Retinal pigment epithelial cell (primary cell): ENCODE measurements around the gene ADAM23.
"Not testable (repeated sequence)": the region's sequence is repeated elsewhere in the genome, so short reads cannot be mapped to it uniquely, and the experiment has no call there.

Experiments
- DNase-seq: peaks from one replicate; pipeline ENCODE4 v3.0.0-alpha.2; 2010; ENCODE audit warnings: low read depth
- H3K4me3 ChIP-seq: 2 replicates; pipeline ENCODE4 v1.5.1; 2011; ENCODE audit warnings: mild to moderate bottlenecking, low read length, control low read depth, moderate library complexity
- TF ChIP-seq, protein P1 (sequence below): conservative IDR thresholded peaks from 2 replicates; pipeline ENCODE4 v1.5.1; 2011; ENCODE audit warnings: low read depth, low read length, control low read depth, inconsistent platforms

ADAM23 gene, protein sequence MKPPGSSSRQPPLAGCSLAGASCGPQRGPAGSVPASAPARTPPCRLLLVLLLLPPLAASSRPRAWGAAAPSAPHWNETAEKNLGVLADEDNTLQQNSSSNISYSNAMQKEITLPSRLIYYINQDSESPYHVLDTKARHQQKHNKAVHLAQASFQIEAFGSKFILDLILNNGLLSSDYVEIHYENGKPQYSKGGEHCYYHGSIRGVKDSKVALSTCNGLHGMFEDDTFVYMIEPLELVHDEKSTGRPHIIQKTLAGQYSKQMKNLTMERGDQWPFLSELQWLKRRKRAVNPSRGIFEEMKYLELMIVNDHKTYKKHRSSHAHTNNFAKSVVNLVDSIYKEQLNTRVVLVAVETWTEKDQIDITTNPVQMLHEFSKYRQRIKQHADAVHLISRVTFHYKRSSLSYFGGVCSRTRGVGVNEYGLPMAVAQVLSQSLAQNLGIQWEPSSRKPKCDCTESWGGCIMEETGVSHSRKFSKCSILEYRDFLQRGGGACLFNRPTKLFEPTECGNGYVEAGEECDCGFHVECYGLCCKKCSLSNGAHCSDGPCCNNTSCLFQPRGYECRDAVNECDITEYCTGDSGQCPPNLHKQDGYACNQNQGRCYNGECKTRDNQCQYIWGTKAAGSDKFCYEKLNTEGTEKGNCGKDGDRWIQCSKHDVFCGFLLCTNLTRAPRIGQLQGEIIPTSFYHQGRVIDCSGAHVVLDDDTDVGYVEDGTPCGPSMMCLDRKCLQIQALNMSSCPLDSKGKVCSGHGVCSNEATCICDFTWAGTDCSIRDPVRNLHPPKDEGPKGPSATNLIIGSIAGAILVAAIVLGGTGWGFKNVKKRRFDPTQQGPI

DNA sequence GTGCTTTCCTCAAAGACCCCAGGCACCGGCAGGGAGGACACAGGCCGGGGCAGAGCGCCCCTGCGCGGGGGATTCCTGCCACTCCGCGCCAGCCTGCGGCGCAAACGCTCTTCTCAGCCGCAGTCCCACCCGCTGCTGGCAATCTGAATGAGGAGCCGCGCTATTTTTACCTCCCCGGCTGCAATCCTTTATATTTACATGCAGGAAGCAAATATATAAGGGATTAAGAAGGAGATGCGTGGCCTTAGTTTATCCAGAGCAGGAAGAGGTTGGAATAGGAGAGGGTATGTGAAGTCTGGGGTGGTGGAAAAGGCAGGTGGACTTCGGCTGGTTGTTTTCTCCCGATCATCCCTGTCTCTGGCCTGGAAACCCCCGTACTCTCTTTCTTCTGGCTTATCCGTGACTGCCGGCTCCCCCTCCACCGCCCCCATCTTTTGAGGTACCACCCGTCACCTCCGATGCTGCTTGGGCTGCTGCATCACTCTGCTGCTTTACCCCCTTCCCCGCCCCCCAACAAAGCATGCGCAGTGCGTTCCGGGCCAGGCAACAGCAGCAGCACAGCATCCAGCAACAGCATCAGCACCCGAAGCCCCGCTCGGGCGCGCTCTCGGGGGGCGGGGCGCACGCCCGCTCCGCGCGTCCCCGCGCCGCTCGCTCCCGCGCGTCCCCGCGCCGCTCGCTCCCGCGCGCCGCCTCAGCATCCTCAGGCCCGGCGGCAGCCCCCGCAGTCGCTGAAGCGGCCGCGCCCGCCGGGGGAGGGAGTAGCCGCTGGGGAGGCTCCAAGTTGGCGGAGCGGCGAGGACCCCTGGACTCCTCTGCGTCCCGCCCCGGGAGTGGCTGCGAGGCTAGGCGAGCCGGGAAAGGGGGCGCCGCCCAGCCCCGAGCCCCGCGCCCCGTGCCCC lies at the start of gene ADAM23:
Gene ADAM23, plus strand, starts transcription at position 700 of the 902 bp plus-strand sequence. CDS start 335 bp downstream, outside the sequence.
- TF ChIP-seq, protein P1, sequence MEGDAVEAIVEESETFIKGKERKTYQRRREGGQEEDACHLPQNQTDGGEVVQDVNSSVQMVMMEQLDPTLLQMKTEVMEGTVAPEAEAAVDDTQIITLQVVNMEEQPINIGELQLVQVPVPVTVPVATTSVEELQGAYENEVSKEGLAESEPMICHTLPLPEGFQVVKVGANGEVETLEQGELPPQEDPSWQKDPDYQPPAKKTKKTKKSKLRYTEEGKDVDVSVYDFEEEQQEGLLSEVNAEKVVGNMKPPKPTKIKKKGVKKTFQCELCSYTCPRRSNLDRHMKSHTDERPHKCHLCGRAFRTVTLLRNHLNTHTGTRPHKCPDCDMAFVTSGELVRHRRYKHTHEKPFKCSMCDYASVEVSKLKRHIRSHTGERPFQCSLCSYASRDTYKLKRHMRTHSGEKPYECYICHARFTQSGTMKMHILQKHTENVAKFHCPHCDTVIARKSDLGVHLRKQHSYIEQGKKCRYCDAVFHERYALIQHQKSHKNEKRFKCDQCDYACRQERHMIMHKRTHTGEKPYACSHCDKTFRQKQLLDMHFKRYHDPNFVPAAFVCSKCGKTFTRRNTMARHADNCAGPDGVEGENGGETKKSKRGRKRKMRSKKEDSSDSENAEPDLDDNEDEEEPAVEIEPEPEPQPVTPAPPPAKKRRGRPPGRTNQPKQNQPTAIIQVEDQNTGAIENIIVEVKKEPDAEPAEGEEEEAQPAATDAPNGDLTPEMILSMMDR, result peak; percentile 43
- DNase-seq, result no peak
- H3K4me3 ChIP-seq, result peak within 1 kb of the TSS; percentile 57

DNA sequence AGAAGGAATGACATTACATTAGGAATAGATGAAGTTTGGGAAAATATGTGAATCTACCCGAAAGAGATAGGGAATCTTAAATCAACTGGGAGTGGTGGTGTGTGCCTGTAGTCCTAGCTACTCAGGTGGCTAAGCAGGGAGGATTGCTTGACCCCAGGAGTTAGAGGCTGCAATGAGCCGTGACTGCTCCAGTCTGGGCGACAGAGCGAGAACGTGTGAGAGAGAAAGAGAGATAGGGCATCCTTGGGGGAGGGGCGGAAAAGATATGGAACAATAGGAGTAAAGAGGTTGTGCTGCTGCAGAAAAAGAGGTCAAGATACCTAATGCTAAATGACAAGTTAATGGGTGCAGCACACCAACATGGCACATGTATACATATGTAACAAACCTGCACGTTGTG lies 47.1 kb upstream of the ADAM23 start:
- no peak for DNase-seq
- no peak overlapping the region for H3K4me3 ChIP-seq
- TF ChIP-seq, protein P1, result no peak

DNA sequence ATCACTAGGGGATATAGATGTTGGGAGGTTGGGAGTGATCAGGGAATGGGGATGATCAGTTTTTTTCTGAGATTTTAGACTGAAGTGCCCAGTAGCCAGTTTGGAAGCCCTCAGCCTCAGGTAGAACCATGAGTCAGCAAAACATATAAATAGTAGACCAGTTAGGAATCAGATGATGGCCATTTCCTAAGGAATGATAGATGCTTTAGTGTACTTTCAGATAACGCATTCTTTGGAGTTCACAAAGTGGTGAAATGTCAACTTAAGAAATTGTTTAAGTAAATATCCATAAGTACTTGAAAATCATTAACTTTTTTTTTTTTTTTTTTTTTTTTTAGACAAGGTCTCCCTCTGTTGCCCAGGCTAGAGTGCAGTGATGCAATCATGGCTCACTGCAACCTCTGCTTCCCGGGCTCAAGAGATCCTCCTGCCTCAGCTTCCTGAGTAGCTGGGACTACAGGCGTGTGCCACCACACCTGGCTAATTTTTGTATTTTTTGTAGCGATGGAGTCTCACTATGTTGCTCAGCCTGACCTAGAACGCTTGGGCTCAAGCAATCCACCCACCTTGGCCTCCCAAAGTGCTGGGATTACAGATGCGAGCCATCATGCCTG lies 40.3 kb upstream of the ADAM23 start:
- H3K4me3 ChIP-seq, DNase-seq: not testable (repeated sequence)

DNA sequence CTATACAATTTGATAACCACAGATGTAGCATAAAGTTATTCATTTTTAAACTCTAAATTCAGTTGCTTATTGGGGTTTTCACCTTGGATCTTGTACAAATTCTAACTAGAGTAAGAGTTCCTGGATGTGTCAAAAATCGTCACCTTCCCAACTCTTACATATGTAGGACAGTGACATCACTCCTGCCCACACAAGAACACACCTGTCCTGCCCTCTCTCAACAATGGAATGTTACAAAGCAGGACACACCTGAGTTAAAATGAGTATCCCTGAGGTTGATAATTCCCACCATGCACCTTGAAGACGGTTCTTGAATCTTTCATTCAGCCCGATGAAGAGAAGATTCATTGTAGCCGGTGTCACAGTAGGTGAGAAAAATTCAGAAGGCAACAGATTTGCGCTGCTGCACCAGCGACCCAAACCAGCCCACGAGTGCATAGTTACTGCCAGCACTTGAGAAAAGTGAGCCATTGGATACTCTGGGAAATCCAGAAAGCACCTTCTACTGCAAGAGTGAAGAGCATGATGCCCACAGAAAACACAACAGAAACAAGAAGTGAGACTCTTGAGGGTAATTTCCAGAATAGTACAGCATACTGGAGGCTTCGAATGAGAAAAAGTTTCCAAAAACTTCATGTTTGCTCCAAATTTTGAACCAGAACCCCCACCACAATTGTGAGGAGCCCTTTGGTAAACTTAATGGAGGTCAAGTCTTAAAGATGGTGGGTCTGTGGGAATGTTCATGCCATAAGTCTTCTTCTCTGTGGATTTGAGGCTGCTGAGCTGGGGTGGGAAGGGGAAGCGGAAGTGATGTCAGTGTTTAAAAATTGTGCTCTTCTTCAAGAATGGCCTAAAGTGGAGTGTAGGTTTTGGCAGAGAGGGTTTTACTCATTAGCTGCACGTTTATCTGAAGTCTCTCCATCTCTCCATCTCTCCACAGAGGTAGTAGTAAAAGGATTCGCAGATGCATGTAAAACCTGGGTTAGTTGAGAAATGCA lies 34.7 kb upstream of the ADAM23 start:
- TF ChIP-seq, protein P1, result no peak
- H3K4me3 ChIP-seq, result no peak overlapping the region
- DNase-seq, result no peak

DNA sequence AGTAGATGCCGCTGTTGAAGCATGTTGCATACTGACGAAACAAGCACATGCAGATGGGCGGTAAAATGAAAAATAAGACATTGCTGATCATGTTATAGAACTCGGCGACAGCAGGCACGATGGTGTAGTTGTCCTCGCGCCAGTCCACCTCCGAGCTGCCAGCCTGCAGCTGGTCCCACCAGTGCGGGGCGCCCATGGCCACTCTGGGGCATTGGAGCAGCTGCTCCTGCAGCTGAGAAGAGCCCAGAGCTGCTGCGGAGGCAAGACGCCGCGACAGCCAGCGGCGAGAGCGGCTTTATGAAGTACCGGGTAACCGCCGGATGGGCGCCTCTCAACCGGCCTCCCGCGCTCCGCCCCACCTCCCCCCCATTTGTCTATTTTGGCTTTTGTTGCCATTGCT lies 32.6 kb upstream of the ADAM23 start:
- no peak for DNase-seq
- H3K4me3 ChIP-seq, result no peak overlapping the region
- TF ChIP-seq, protein P1, result no peak

DNA sequence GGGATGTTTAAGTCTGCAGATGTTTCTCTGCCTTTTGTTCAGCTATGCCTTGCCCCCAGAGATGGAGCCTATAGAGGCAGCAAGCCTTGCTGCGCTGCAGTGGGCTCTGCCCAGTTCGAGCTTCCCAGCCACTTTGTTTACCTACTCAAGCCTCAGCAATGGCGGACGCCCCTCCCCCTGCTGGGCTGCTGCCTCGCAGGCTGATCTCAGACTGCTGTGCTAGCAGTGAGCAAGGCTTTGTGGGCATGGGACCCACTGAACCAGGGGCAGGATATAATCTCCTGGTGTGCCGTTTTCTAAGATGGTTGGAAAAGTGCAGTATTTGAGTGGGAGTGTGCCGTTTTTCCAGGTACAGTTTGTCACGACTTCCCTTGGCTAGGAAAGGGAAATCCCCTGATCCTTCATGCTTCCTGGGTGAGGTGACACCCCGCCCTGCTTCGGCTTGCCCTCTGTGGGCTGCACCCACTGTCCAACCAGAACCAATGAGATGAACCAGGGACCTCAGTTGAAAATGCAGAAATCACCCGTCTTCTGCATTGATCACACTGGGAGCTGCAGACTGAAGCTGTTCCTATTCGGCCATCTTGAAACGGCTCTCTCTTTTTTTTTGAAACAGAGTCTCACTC lies 27.6 kb upstream of the ADAM23 start:
- TF ChIP-seq, protein P1, result no peak

More for the DNA sequence above, 27.6 kb upstream of the ADAM23 start:
- H3K4me3 ChIP-seq, result no peak overlapping the region
- no peak for DNase-seq
